Measurements from ENCODE around the gene LIMCH1. TPM values are rescaled to one million over a fixed set of nuclear protein-coding genes. Genes with fewer than 3 reads are reported as not detected.

The LIMCH1 gene
- total RNA-seq, 1 experiment from 2014 or later, result 3.3 TPM

- Mint-ChIP-seq H3K27ac (no peak overlapping the region), H3K9me3 (no peaks in the 10 kb centered on the region), H3K36me3 (ENCODE audit: insufficient read depth in 1 of 3, low read depth in 3 of 3) (no peaks in the 10 kb centered on the region), H3K4me3 (no peak overlapping the region), H3K27me3 (ENCODE audit: low read depth) (peaks cover 2% of the 10 kb centered on the region), H3K4me1 (peaks cover 6 to 7% of the 10 kb centered on the region in 2 experiments)
- no peaks in the 10 kb centered on the region for H4K20me1 ChIP-seq (ENCODE audit: control insufficient read depth, insufficient read depth, insufficient read length)
- no peaks in the 10 kb centered on the region for H3K79me2 ChIP-seq (ENCODE audit: insufficient read depth, low read length)
- no peak overlapping the region for H3K14ac ChIP-seq (ENCODE audit: insufficient read depth, low read length)
- H3K9ac ChIP-seq (ENCODE audit: extremely low read depth, insufficient read length, low read length), result no peak overlapping the region
- no peak overlapping the region for H3K23ac ChIP-seq (ENCODE audit: insufficient read length, low read depth, low read length)
- no peak overlapping the region for H2AFZ ChIP-seq (ENCODE audit: low read length)
- H3K23me2 ChIP-seq (ENCODE audit: insufficient read length, low read depth, low read length, poor library complexity, severe bottlenecking), result no peaks in the 10 kb centered on the region
- no peak overlapping the region for H2BK15ac ChIP-seq (ENCODE audit: low read depth, low read length)
- H2BK5ac ChIP-seq (ENCODE audit: insufficient read length, low read length), result no peak overlapping the region
- no peak for TF ChIP-seq CTCF (conservative IDR thresholded peaks at IDR 0.05)
- H3K9me3 ChIP-seq (ENCODE audit: control insufficient read depth, low read depth, low read length), result no peaks in the 10 kb centered on the region
- no peak overlapping the region for H3T11ph ChIP-seq (ENCODE audit: low read length)
- WGBS (ENCODE audit: extremely low coverage, insufficient read length, low lambda C conversion rate), result no CpG with 5 or more reads among the region's 2 CpGs
- no peaks in the 10 kb centered on the region for H3K4me1 ChIP-seq (ENCODE audit: insufficient read depth, low read length)
- H4K5ac ChIP-seq (ENCODE audit: insufficient read length, low read depth, low read length), result no peak overlapping the region
- H3K27me3 ChIP-seq (ENCODE audit: insufficient read depth, low read length), result no peaks in the 10 kb centered on the region; the same call in 1 of the 2 replicates
- no peak overlapping the region for H3K27ac ChIP-seq (ENCODE audit: insufficient read length, low read depth, low read length)
- no peak overlapping the region for H2BK12ac ChIP-seq (ENCODE audit: insufficient read length, low read depth, low read length)
- DNase-seq, result no peak
- H2BK120ac ChIP-seq (ENCODE audit: low read depth, low read length, poor library complexity, severe bottlenecking), result no peak overlapping the region
- no peak overlapping the region for H3K56ac ChIP-seq (ENCODE audit: insufficient read length, low read depth, low read length)
- no peak overlapping the region for H3K4ac ChIP-seq (ENCODE audit: low read depth, low read length)
- H4K91ac ChIP-seq (ENCODE audit: insufficient read length, low read depth, low read length), result no peak overlapping the region
- no peak overlapping the region for H3K18ac ChIP-seq (ENCODE audit: insufficient read length, low read depth, low read length)
- no peak overlapping the region for H4K8ac ChIP-seq (replicated peaks; ENCODE audit: insufficient read length, low read depth, low read length)
- H2AK5ac ChIP-seq (ENCODE audit: insufficient read length, low read length), result no peak overlapping the region
- H3K79me1 ChIP-seq (ENCODE audit: insufficient read depth, low read depth, low read length, poor library complexity, severe bottlenecking), result no peaks in the 10 kb centered on the region
- H3K4me2 ChIP-seq (ENCODE audit: insufficient read depth, insufficient read length, low read length), result no peak overlapping the region
- no peak overlapping the region for H2BK20ac ChIP-seq (ENCODE audit: low read depth, low read length, poor library complexity, severe bottlenecking)
Measured at GRCh38 chr4:41598580-41598979, 60.6 kb downstream of the LIMCH1 start.
